Loucy (cell line): ENCODE results near the gene GIPR.

Source experiments
- H2AFZ ChIP-seq: fragments of 200-600 bp; sonication (generic); 2 replicates; pipeline ENCODE4 v1.6.0; 2016; ENCODE audit warnings: antibody characterized with exemption, mild to moderate bottlenecking, low read length, moderate library complexity
- H3F3A ChIP-seq: fragments of 200-600 bp; 2 replicates; pipeline ENCODE4 v1.6.0; 2016; ENCODE audit warnings: antibody characterized with exemption, low read depth, mild to moderate bottlenecking
- H3K27me3 ChIP-seq: fragments of 200-600 bp; sonication (generic); 2 replicates; pipeline ENCODE4 v1.6.1; 2014; ENCODE audit warnings: low read length, mild to moderate bottlenecking; ENCODE audit not compliant: insufficient read depth, poor library complexity, severe bottlenecking
- H3K36me3 ChIP-seq: fragments of 200-600 bp; sonication (generic); 2 replicates; pipeline ENCODE4 v1.6.1; 2016; ENCODE audit warnings: low read length; ENCODE audit not compliant: insufficient read depth
- H3K4me1 ChIP-seq: fragments of 200-600 bp; sonication (generic); 2 replicates; pipeline ENCODE4 v1.5.1; 2014; ENCODE audit warnings: low read length, mild to moderate bottlenecking; ENCODE audit not compliant: insufficient read depth, poor library complexity, severe bottlenecking
- H3K4me2 ChIP-seq: fragments of 200-600 bp; sonication (generic); 2 replicates; pipeline ENCODE4 v1.6.0; 2014; ENCODE audit warnings: antibody characterized with exemption, low read length, low read depth, mild to moderate bottlenecking; ENCODE audit not compliant: poor library complexity, severe bottlenecking
- H3K4me3 ChIP-seq: fragments of 200-600 bp; sonication (generic); 2 replicates; pipeline ENCODE4 v1.5.1; 2014; ENCODE audit warnings: low read length, mild to moderate bottlenecking, mixed read lengths; ENCODE audit not compliant: poor library complexity, severe bottlenecking
- H3K79me2 ChIP-seq: fragments of 200-600 bp; sonication (generic); 2 replicates; pipeline ENCODE4 v1.6.1; 2014; ENCODE audit warnings: low read length; ENCODE audit not compliant: insufficient read depth
- H3K9ac ChIP-seq: fragments of 200-600 bp; sonication (generic); 2 replicates; pipeline ENCODE4 v1.6.0; 2014; ENCODE audit warnings: mild to moderate bottlenecking, low read depth, low read length, moderate library complexity; ENCODE audit not compliant: poor library complexity, severe bottlenecking
- H3K9me2 ChIP-seq: fragments of 200-600 bp; sonication (generic); replicated peaks from 2 replicates; pipeline ENCODE4 v1.6.1; 2016; ENCODE audit warnings: low read depth, low read length, mixed read lengths
- H3K9me3 ChIP-seq: fragments of 200-600 bp; sonication (generic); 2 replicates; pipeline ENCODE4 v1.6.1; 2014; ENCODE audit warnings: mild to moderate bottlenecking, antibody characterized with exemption, low read length, low read depth; ENCODE audit not compliant: insufficient read depth
- H4K20me1 ChIP-seq: fragments of 200-600 bp; sonication (generic); 2 replicates; pipeline ENCODE4 v1.6.0; 2014; ENCODE audit warnings: antibody characterized with exemption, low read length, mild to moderate bottlenecking; ENCODE audit not compliant: insufficient read depth, poor library complexity, severe bottlenecking
- EZH2phosphoT487 ChIP-seq: fragments of 200-600 bp; IDR thresholded peaks from 2 replicates; pipeline ENCODE4 v1.6.1; 2018; ENCODE audit warnings: antibody characterized with exemption, mild to moderate bottlenecking, moderate library complexity, borderline replicate concordance
- TF ChIP-seq, protein P1 (sequence below): fragments of 200-600 bp; sonication (generic); conservative IDR thresholded peaks from 2 replicates; pipeline ENCODE4 v1.5.1; 2014; ENCODE audit warnings: mild to moderate bottlenecking, antibody characterized with exemption, low read length

GIPR gene

DNA sequence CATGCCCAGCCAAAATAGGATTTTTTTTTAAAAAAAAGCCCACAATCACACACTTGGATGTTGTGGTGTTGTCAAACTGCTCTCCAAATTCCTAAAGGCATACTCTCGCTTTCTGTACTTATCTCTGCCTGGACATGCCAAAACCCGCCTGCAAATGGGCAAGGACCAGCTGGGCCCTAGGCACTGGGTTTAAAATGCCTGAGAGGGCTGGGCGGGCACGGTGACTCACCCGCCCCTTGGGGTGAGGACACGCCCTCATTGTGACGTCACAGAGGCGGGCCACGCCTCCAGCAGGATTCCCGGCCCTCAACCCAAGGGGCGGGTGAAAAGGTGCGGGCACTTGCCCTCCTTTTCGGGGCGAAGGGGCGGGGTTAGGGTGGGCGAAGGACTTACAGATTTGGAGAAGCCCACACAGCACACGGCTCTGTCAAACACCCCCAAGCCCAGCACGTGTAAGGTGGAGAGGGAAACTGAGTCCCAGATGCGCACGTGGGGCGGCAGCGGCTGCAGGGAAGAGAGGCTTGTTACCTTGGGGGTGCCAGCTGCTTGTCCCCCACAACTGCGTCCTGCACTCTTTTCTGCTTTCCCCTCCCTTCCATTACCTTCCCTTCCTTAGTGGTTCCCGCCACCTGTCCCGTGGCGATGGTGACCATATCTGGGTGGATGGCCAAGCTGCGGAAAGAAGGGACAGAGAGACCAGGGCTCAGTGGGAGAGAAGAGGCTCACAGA is 35.4 kb upstream of the GIPR start:
- no peaks in the 10 kb centered on the region for H3F3A ChIP-seq
- no peak for TF ChIP-seq EZH2phosphoT487
- TF ChIP-seq, protein P1, sequence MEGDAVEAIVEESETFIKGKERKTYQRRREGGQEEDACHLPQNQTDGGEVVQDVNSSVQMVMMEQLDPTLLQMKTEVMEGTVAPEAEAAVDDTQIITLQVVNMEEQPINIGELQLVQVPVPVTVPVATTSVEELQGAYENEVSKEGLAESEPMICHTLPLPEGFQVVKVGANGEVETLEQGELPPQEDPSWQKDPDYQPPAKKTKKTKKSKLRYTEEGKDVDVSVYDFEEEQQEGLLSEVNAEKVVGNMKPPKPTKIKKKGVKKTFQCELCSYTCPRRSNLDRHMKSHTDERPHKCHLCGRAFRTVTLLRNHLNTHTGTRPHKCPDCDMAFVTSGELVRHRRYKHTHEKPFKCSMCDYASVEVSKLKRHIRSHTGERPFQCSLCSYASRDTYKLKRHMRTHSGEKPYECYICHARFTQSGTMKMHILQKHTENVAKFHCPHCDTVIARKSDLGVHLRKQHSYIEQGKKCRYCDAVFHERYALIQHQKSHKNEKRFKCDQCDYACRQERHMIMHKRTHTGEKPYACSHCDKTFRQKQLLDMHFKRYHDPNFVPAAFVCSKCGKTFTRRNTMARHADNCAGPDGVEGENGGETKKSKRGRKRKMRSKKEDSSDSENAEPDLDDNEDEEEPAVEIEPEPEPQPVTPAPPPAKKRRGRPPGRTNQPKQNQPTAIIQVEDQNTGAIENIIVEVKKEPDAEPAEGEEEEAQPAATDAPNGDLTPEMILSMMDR, result no peak
- no peaks in the 10 kb centered on the region for H3K36me3 ChIP-seq
- no peak overlapping the region for H3K4me3 ChIP-seq
- H4K20me1 ChIP-seq, result no peaks in the 10 kb centered on the region
- H2AFZ ChIP-seq, result no peak overlapping the region
- H3K27me3 ChIP-seq, result no peaks in the 10 kb centered on the region
- H3K9me3 ChIP-seq, result no peaks in the 10 kb centered on the region
- H3K9ac ChIP-seq, result no peak overlapping the region
- no peaks in the 10 kb centered on the region for H3K9me2 ChIP-seq
- H3K4me2 ChIP-seq, result no peak overlapping the region
- peaks cover 3% of the 10 kb centered on the region for H3K4me1 ChIP-seq
- H3K79me2 ChIP-seq, result no peaks in the 10 kb centered on the region

DNA sequence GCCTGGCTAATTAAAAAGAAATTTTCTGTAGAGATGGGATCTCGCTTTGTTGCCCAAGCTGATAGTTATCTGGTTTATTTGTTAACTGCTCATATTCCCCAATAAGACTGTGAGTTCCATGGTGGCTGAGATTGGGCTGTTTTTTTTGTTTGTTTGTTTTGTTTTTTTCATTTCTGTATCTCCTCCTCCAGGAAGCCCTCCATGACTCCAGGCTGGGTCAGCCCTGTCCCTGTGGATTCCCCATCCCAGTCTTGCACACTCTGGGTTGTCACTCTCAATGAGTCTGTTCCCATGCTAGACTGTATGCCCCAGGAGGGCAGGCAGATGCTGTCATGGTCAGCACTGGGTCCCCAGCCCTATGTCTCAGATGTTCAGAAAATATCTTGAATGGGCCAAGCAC is 31.7 kb upstream of the GIPR start:
- no peak overlapping the region for H3K9ac ChIP-seq
- H3K9me2 ChIP-seq, result no peaks in the 10 kb centered on the region
- peaks cover 9% of the 10 kb centered on the region for H3K4me1 ChIP-seq
- no peak overlapping the region for H3K4me3 ChIP-seq
- no peaks in the 10 kb centered on the region for H3K9me3 ChIP-seq
- no peaks in the 10 kb centered on the region for H3K36me3 ChIP-seq
- no peak overlapping the region for H3K4me2 ChIP-seq
- H3K79me2 ChIP-seq, result peaks cover 11% of the 10 kb centered on the region; the same call in 1 of the 2 replicates
- H4K20me1 ChIP-seq, result no peaks in the 10 kb centered on the region
- 0 out of 2 replicates have a peak, but pooled peaks cover 2% of the 10 kb centered on the region for H3F3A ChIP-seq
- H2AFZ ChIP-seq, result no peak overlapping the region
- no peak for TF ChIP-seq EZH2phosphoT487
- TF ChIP-seq, protein P1, result no peak
- no peaks in the 10 kb centered on the region for H3K27me3 ChIP-seq

DNA sequence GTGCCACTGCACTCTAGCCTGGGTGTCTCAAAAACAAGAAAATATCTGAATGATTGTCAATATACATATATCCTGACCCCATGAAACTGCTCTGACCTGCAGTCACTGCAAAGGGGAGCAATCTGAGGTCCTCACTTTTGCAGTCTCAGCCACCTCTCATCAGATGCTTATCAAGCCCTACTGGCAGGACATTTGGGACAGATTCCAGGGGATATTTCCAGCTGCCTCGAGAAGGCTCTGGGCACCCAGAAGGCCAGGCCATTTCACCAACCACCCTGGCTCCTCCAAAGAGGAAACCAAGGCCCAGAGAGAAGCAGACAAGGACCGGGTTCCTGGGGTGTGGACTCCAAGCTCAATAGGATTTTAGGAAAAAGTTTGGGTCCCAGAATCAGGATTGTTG is 31.1 kb upstream of the GIPR start:
- Histone ChIP-seq H2AFZ (no peak overlapping the region), H3K4me2 (no peak overlapping the region), H3F3A (0 out of 2 replicates have a peak, but pooled peaks cover 5% of the 10 kb centered on the region)

More for the DNA sequence above, 31.1 kb upstream of the GIPR start:
- H3K9me2 ChIP-seq, result no peaks in the 10 kb centered on the region
- no peak overlapping the region for H3K4me3 ChIP-seq
- H3K36me3 ChIP-seq, result no peaks in the 10 kb centered on the region
- no peak overlapping the region for H3K9ac ChIP-seq
- no peaks in the 10 kb centered on the region for H4K20me1 ChIP-seq
- peaks cover 12% of the 10 kb centered on the region for H3K4me1 ChIP-seq
- H3K9me3 ChIP-seq, result no peaks in the 10 kb centered on the region
- H3K27me3 ChIP-seq, result no peaks in the 10 kb centered on the region
- TF ChIP-seq EZH2phosphoT487, result no peak
- TF ChIP-seq, protein P1, result no peak
- H3K79me2 ChIP-seq, result peaks cover 11% of the 10 kb centered on the region; the same call in 1 of the 2 replicates
